Pancreas (tissue), 10 donors: ENCODE measurements around the gene GSG1L. TPM values are rescaled to one million over a fixed set of nuclear protein-coding genes. Genes with fewer than 3 reads are reported as not detected.

ENCODE experiments used
- ATAC-seq, 4 donors: fragments of 200-7000 bp; cut with Tn5 transposase; one replicate each; pipeline versions ENCODE4 v1.8.0 to v1.9.1; 2020; ENCODE audit warnings: mild to moderate bottlenecking in 4 of 4, moderate library complexity in 4 of 4
- DNase-seq, 6 donors: peaks; one replicate each; pipeline ENCODE4 v3.0.0-alpha.2; 2020
- FAIRE-seq: peaks from 2 replicates; lab custom pipeline; 2012; peaks lifted over from hg19 to GRCh38; lab: Jason Lieb, UNC
- H3K27ac ChIP-seq, 4 donors: fragments of 200-600 bp; sonication (generic); 1 replicate in 3 of 4; 2 replicates in 1 of 4; pipeline versions ENCODE4 v1.5.0 to v1.8.0; 2020
- H3K27me3 ChIP-seq, 4 donors: fragments of 200-600 bp; one replicate each; pipeline ENCODE4 v1.8.0; 2021
- H3K36me3 ChIP-seq, 3 donors: fragments of 200-600 bp; sonication (generic) in 1 of 3; one replicate each; pipeline versions ENCODE4 v1.5.0 to v1.8.0; 2020 to 2021
- H3K4me1 ChIP-seq, 3 donors: fragments of 200-600 bp; one replicate each; pipeline ENCODE4 v1.8.0; 2021
- H3K4me3 ChIP-seq, 4 donors: fragments of 200-600 bp; sonication (generic) in 2 of 4; one replicate each; pipeline versions ENCODE4 v1.5.0 to v1.8.0; 2020 to 2021
- H3K9me3 ChIP-seq, 4 donors: fragments of 200-600 bp; one replicate each; pipeline ENCODE4 v1.8.0; 2021
- WGBS, 2 donors: extraction: QIAGEN DNeasy Blood & Tissue Kit; methylation state at CpG; one replicate each; pipeline ENCODE4 v1.1.7; 2013; 5-methylcytosine and 5-hydroxymethylcytosine counted together
- intact Hi-C, 3 donors: fragments of 100-400 bp; cut with DNase I; formaldehyde crosslinking; loops; one replicate each; pipeline versions ENCODE4 v1.11.1 to v1.14.2; 2022
- polyA plus RNA-seq, 2 donors: library from polyadenylated mRNA; stranded (reverse); fragments of 200-250 nt; gene quantifications; one replicate each; pipeline ENCODE4 v1.2.3, GENCODE V29; 2013
- total RNA-seq, 6 donors: library from RNA; stranded (reverse); fragmentation: NEBNext Ultra II Directional in 4 of 6; extraction: Animal tissue kit (Norgen Biotek cat#: 25700) in 4 of 6; gene quantifications; one replicate each; pipeline versions ENCODE4 v1.2.1 to v1.2.4, GENCODE V29; 2021 to 2023
- TF ChIP-seq, protein P1 (sequence below), 4 donors: fragments of 200-600 bp; sonication (generic) in 3 of 4; IDR thresholded peaks; one replicate each; pipeline versions ENCODE4 v1.5.0 to v1.8.0; 2021; ENCODE audit warnings: antibody characterized with exemption in 4 of 4
- donor health status: healthy with polysubstance abuse.
- donor health status: DM: no; HTN: no; CAD: no; lungs with moderate emphysema.
- donor health status: DM: no; HTN: no; CAD: no.
- donor health status: control.
- donor health status: control.
- donor health status: Bipolar disorder and iron deficiency.
- donor health status: DM: yes; HTN: yes; CAD: no.
- donor health status: DM: no; HTN: no; CAD: no.
- donor health status: DM: no; HTN: no; CAD: no.
- donor health status: DM: yes; HTN: yes; CAD: no.

Gene GSG1L
- total and polyA plus RNA-seq, 8 donors: 0.02 to 0.12 TPM; not detected in 6

DNA sequence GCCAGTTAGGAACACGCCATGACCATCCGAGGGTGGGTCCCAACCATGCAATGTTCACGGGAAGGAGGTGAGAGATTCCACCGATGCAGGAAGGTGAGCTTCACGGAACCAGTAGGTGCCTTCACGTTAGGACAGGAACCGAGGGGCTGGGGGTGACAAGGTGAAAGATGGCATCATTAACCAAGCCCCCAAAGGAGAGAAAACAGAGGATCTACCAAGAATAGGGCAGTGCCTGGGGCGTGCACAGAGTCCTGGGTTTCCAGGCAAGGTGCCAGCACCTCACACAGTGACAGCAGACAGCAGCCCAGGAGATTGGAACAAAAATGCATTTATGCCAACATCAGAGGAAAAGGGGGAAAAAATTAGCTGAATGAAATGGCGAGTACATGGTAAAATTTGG lies 137.9 kb downstream of the GSG1L start:
- TF ChIP-seq, protein P1, sequence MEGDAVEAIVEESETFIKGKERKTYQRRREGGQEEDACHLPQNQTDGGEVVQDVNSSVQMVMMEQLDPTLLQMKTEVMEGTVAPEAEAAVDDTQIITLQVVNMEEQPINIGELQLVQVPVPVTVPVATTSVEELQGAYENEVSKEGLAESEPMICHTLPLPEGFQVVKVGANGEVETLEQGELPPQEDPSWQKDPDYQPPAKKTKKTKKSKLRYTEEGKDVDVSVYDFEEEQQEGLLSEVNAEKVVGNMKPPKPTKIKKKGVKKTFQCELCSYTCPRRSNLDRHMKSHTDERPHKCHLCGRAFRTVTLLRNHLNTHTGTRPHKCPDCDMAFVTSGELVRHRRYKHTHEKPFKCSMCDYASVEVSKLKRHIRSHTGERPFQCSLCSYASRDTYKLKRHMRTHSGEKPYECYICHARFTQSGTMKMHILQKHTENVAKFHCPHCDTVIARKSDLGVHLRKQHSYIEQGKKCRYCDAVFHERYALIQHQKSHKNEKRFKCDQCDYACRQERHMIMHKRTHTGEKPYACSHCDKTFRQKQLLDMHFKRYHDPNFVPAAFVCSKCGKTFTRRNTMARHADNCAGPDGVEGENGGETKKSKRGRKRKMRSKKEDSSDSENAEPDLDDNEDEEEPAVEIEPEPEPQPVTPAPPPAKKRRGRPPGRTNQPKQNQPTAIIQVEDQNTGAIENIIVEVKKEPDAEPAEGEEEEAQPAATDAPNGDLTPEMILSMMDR (IDR thresholded peaks at IDR 0.05): no peak
- H3K4me1 ChIP-seq: no peaks in the 10 kb centered on the region
- H3K27ac ChIP-seq: no peak overlapping the region
- no peaks in the 10 kb centered on the region for H3K9me3 ChIP-seq
- DNase-seq: no peak
- FAIRE-seq: no peak
- H3K27me3 ChIP-seq: peaks cover 0 to 6% (median 0%) of the 10 kb centered on the region in 4 donors
- WGBS, 2 donors: 37 to 51% methylated on average over 9 of the region's 9 CpGs
- intact Hi-C loops: no loop called here
- no peak for ATAC-seq
- no peaks in the 10 kb centered on the region for H3K36me3 ChIP-seq
- no peak overlapping the region for H3K4me3 ChIP-seq

DNA sequence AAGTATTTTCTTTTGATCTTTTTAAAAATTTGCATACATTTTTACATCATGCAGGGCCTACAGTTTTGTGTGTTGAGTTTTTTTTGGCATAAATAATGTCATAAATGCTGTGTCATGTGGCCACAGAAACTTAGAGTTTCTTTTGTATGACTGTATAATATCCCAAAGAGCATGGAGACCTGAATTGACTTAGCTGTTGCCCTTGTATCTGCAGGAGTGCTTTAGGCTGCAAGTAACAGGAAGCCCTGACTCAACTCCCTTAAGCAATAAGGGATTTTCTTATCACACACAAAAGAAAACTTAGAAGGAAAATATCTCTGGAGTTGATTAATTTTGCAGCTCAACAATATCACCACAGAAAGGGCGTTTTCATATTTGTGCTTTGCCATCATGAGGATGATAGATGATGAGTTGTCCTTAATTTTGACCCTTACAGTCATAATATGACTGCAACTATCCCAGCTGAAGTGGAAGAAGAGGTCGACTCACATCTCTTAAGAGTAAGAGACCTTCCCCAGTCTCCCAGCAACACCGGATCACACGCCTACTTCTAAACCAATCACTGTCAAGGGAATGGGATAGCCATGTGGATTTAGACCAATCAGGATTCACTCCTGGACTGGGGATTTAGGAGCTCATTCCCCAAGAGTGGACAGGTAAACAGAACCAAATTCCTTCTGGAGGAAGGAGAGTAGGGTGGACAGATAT lies 138.9 kb downstream of the GSG1L start:
- 40 to 55% methylated on average over 4 of the region's 4 CpGs for WGBS, 2 donors
- Histone ChIP-seq H3K27me3 (peaks cover 0 to 6% (median 0%) of the 10 kb centered on the region in 4 donors), H3K4me1 (no peaks in the 10 kb centered on the region), H3K4me3 (no peak overlapping the region), H3K9me3 (no peaks in the 10 kb centered on the region), H3K27ac (no peak overlapping the region), H3K36me3 (no peaks in the 10 kb centered on the region)
- DNase-seq (no peak), ATAC-seq (no peak), FAIRE-seq (no peak)
- TF ChIP-seq, protein P1 (IDR thresholded peaks at IDR 0.05): no peak
- intact Hi-C loops: no loop called here

DNA sequence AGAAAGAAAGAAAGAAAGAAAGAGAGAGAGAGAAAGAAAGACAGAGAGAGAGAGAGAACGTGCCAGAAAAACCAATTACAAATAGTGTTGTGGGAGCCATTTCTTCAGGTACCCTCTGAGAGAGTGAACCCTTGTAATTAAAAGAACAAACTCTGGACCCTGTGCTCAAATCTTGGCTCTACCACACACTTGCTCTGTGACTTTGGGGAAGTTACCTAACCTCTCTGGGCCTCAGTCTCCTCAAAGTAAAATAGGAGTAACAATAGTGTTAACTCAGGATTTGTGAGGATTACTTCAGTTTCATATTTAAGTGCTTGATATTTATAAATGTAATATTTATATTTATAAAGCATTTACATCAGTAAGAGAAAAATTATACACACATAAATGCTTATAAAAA lies 139.8 kb downstream of the GSG1L start:
- H3K27me3 ChIP-seq: peaks cover 0 to 6% (median 0%) of the 10 kb centered on the region in 4 donors
- H3K4me3 ChIP-seq: no peak overlapping the region
- intact Hi-C loops: no loop called here
- H3K4me1 ChIP-seq: no peaks in the 10 kb centered on the region
- TF ChIP-seq, protein P1 (IDR thresholded peaks at IDR 0.05): no peak
- 44 to 67% methylated on average over 1 of the region's 1 CpG for WGBS, 2 donors
- FAIRE-seq: no peak
- H3K36me3 ChIP-seq: no peaks in the 10 kb centered on the region
- no peaks in the 10 kb centered on the region for H3K9me3 ChIP-seq
- H3K27ac ChIP-seq: no peak overlapping the region
- no peak for ATAC-seq
- DNase-seq: no peak

DNA sequence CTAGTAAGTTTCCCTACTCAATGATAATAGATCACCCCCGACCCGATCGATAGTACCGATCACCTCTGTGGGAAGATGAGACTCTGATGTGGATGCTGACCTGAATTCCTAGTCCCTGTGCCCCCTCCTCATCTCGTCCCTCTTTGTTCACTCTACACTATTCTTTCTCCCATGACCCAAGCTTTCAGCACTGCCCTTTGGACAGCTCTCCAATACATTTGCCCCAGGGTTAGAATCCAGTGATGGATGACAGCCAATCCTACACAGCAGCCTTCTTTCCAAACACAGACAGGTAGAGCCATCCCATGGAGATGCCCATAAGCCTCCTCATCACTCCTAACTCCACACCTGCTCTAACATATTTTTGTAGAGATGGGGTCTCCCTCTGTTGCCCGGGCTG lies 141.1 kb downstream of the GSG1L start:
- intact Hi-C loops: no loop called here
- Histone ChIP-seq H3K27ac (no peak overlapping the region), H3K4me3 (no peak overlapping the region), H3K36me3 (no peaks in the 10 kb centered on the region), H3K27me3 (peaks cover 0 to 6% (median 0%) of the 10 kb centered on the region in 4 donors), H3K9me3 (no peaks in the 10 kb centered on the region), H3K4me1 (no peaks in the 10 kb centered on the region)
- ATAC-seq (no peak), DNase-seq (no peak), FAIRE-seq (no peak)
- WGBS, 2 donors: 59 to 65% methylated on average over 6 of the region's 6 CpGs
- TF ChIP-seq, protein P1 (IDR thresholded peaks at IDR 0.05): no peak

DNA sequence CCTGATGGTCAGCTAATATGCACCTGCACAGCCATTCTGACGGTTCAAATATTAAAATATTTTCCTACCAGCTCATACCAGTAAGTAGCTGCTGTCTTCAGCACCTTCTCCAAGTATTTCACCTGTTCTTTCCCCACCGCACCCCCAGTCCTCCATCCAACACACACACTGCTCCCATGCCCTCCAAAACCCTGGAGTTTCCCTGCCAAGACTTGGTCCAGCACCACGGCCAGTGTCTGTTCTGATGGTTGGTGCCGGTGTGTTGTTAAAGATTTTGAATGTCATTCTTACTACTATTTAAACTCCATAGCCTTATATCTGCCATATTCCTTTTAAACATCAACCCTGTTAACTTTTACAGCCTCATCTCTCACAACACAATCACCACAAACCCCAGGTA lies 142.4 kb downstream of the GSG1L start:
- ATAC-seq (no peak), FAIRE-seq (no peak), DNase-seq (no peak)
- Histone ChIP-seq H3K27ac (no peak overlapping the region), H3K27me3 (peaks cover 0 to 6% (median 0%) of the 10 kb centered on the region in 4 donors), H3K36me3 (no peaks in the 10 kb centered on the region), H3K4me1 (no peaks in the 10 kb centered on the region), H3K4me3 (no peak overlapping the region), H3K9me3 (no peaks in the 10 kb centered on the region)
- intact Hi-C loops: no loop called here
- TF ChIP-seq, protein P1 (IDR thresholded peaks at IDR 0.05): no peak
- 37 to 55% methylated on average over 4 of the region's 4 CpGs for WGBS, 2 donors
